ENCODE measurements around the gene LBHD2.

Gene LBHD2

GRCh38 chr14:103091041-103091882, 7.3 kb downstream of the LBHD2 start:
- DNase-seq, result peak; percentile 90

GRCh38 chr14:103091883-103092222, 7.8 kb downstream of the LBHD2 start:
- DNase-seq, result no peak

GRCh38 chr14:103093856-103094405, 9.9 kb downstream of the LBHD2 start:
- no peak for DNase-seq

GRCh38 chr14:103094406-103095209, 10.6 kb downstream of the LBHD2 start, which contains the start of gene EXOC3L4:
Gene EXOC3L4 (plus strand): TSS chr14:103094725. CDS start chr14:103100220, 5,495 bp downstream.
- DNase-seq, result no peak

GRCh38 chr14:103095210-103095778, 11.3 kb downstream of the LBHD2 start:
- no peak for DNase-seq

GRCh38 chr14:103096387-103096786, 12.4 kb downstream of the LBHD2 start:
- DNase-seq, result no peak

- DNase-seq, result no peak
Observed at GRCh38 chr14:103097244-103097993, 13.4 kb downstream of the LBHD2 start.

- DNase-seq, result no peak
Observed at GRCh38 chr14:103097994-103098957, 14.3 kb downstream of the LBHD2 start.

- no peak for DNase-seq
Observed at GRCh38 chr14:103099081-103099732, 15.2 kb downstream of the LBHD2 start.

GRCh38 chr14:103099733-103100280, 15.8 kb downstream of the LBHD2 start:
- DNase-seq, result no peak

- no peak for DNase-seq
Observed at GRCh38 chr14:103100281-103101121, 16.5 kb downstream of the LBHD2 start.

- no peak for DNase-seq
Observed at GRCh38 chr14:103101257-103101962, 17.4 kb downstream of the LBHD2 start.

- no peak for DNase-seq
Observed at GRCh38 chr14:103101963-103102688, 18.1 kb downstream of the LBHD2 start.

- no peak for DNase-seq
Observed at GRCh38 chr14:103102689-103103260, 18.8 kb downstream of the LBHD2 start.

- DNase-seq, result no peak
Observed at GRCh38 chr14:103103461-103104388, 19.7 kb downstream of the LBHD2 start.

GRCh38 chr14:103104389-103104653, 20.3 kb downstream of the LBHD2 start:
- DNase-seq, result no peak

Measured in activated CD8-positive, alpha-beta memory T cell treated with anti-CD3 and anti-CD28 coated beads for 24 hours (primary cell).